Measurements from ENCODE around the gene ALK.

The ALK gene

DNA sequence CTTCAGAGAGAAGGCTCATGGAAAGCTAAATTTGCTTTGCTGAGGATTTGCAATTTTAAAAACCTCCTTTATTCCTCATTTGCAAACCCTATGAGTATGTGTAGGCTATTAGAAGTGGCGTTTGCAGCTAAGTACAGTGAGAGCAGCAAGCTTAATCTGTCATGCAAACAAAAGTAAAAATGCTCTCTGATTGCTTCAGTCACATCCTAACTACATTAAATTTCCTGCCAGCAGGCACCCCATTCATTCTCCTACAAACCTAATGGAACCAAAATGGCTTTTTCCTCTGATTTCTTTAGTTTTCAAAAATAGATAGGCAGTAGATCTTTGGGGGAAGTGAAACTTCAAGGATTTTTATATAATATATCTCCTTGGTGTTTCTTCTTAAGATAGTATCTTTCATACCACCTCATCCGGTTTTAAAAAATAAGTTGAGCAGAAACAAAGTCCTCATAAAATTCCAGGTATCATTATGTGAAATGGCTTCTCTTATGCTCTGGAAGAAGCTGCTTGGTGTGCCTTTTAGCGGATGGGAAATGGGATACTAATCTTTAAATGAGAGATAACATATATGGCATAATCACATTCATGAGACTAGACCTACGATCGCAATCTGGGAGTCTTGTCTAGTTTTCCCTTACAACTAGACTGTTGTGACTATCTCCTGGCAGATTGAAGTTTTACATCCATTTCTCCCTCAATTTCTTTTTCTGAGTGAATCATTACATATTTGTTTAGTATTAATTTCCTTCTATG, 757.1 kb downstream of the ALK start:
- no peak for DNase-seq

DNA sequence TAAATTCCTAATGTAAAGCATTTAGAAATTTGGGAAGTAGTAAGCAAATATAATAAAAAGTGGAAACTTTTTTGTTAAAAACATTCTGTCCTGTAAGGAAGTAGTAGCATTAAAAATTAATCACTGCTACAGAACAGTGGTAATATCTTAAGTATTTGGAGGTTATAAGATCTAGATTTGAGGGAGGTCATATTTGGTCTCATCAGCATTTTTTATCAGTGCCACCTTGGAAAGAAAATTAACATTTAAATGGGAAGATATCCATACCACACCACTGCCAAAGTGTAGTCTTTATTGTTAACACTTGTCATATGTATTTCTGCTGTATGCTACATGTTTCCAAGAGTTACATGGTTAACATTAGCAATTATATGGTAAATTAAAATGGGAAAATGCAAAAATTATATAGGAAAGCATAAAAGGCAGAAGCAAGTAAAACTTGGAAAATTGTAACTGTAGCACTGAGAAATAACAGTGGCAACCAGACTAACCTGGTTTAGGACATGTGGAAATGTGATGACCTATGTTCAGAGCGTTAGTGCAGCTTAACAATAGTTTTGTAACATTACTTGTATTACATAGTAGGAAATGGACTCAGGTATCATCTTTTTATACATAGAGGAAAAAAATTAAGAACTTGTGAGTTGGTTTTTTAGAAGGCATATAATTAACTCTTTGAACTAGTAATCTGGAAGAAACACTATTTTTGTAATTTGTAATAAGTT, 759.0 kb downstream of the ALK start:
- DNase-seq = no peak

DNA sequence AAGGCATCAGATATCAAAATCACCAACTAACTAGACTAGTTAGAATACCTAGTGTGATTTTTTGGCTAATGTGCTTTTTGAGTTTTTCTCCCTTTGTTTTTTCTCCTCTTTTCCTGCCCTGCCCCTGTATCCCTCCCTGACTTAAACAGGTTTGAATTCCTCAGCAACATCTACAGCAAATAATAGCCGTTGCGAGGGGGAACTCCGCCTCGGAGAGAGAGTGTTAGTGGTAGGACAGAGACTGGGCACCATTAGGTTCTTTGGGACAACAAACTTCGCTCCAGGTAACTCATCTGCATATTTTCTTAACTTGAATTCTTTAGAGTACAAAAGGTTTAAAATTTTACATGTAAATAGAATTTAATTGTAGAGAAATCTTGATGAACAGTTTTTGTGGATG, 761.2 kb downstream of the ALK start:
- no peak for DNase-seq

DNA sequence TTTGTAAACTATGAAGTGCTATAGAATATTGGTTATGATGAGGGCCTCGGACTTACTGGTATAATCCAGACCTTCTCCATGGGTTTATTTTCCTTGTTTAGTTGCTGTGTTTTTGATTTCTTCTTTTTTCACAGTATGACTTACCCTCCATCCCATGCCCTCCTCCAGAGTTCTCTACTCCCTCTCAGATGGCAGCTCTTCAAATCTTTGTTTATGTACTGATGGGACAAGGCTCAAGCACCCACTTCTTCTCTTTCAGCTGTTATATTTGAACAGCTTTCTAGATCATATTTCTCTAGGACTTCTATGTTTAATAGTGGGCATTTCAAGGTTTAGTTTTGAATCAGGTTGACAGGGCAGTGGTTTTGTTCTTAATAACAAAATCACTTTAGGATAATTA, 762.3 kb downstream of the ALK start:
- no peak for DNase-seq

DNA sequence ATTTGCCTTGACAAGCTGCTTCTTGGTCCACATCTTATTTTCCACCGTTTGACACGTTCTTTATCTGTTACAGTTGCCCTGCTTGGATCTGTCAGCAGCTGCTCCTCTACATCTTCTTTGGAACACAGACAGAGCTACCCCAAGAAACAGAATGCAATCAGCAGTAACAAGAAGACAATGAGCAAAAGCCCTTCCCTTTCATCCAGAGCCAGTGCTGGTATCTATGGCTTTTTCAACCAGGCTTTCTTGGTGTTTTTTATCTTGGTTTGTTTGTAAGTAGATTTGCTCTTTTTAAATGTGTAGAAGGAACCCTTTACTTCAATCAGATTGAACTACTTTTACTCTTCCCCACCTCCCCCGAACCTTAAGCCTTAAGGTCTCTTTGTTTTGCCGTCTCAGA, 764.3 kb downstream of the ALK start:
- DNase-seq = no peak

DNA sequence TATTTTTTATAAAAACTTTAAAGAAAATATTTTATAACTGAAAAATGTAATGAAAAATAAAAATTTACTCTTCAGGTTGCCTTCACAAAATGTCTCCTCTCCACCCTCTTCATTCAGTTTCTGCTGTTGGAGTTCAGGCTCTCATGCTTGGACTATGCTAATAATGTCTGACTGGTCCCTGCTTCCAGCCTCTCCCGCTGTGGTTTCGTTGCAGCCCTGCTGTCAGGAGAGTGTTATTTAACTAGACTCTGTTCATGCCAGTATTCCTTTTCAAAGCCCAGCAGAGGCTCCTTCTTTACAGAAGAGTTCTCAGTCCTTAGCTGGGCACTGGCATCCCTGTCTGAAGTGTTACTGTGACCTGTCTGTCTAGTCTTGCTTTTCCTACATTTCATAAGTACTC, 765.8 kb downstream of the ALK start:
- no peak for DNase-seq

DNA sequence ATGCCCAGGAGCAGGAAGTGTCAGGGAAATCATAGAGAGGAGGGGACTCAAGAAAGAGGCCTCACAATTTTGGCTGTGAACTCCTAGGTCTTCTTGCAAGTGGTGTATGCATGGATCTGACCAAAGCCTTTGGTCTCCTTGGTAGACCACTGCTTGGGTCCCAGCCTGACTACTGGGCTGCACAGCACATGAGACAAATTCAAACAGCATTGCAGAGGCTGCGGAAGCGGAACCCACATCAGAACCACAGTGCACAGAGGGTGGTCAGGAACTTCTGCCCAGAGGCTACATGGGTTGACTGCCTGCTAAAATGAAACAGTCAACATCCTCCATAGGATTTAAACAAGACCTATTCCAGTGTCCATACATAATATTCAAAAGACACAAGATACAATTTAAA, 766.8 kb downstream of the ALK start:
- no peak for DNase-seq

DNA sequence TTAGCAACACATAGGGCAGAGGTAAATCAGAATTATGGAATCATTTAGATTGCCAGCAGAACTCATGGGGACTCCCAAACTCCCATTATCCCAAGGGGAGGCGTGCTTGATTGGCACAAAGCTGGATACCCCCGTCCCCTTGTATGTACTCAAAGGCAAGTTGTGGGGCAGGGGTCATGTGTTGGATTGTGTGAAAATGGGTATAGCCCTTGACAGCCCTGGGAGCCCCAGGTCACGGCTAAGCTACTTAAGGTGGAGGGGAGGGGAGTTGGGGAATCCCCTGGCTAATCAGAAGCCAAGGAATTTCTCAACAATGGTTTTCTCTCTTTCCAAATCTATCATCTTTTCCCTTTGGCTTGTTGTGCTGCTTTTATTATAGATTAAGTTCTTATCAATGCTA, 773.4 kb downstream of the ALK start:
- DNase-seq = no peak

DNA sequence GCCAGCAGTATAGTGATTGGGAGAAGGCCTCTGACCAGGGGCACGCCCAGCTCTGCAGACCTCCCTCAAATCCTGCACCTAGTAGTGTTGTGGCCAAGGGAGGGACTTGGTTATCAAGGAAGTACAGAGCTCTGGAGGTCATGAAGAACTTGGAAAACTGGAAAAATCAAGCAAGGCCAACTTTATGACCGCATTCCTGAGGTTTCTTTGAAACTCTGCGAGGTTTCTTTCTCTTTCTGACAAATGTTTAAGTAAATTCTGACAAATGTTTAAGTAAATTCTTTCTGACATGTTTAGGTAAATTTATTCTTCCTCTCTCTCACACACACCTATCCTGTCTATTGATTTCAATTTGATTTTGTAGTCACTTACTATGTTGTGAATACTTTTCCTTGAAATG, 775.2 kb downstream of the ALK start:
- DNase-seq = no peak

DNA sequence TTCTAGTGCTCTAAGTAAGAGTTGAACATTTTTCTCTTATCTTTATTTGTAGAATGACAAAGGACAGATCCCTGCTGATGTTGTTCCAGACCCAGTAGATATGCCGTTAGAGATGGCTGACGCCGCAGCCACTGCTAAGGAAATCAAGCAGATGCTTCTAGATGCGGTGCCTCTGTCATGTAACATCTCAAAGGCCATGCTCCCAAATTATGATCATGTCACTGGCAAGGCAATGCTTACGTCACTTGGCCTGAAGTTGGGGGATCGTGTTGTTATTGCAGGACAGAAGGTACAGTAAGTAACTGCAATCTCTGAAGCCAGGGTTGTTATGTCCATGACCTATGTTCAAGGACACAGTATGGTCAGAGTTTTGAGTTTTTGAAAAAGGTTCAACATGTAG, 777.7 kb downstream of the ALK start:
- no peak for DNase-seq

Measured in activated naive CD4-positive, alpha-beta T cell treated with anti-CD3 and anti-CD28 coated beads, Interleukin-2, amount 50 U/mL, for 16 hours (primary cell).